ENCODE data around the gene TIAM2.

TIAM2 gene

DNA sequence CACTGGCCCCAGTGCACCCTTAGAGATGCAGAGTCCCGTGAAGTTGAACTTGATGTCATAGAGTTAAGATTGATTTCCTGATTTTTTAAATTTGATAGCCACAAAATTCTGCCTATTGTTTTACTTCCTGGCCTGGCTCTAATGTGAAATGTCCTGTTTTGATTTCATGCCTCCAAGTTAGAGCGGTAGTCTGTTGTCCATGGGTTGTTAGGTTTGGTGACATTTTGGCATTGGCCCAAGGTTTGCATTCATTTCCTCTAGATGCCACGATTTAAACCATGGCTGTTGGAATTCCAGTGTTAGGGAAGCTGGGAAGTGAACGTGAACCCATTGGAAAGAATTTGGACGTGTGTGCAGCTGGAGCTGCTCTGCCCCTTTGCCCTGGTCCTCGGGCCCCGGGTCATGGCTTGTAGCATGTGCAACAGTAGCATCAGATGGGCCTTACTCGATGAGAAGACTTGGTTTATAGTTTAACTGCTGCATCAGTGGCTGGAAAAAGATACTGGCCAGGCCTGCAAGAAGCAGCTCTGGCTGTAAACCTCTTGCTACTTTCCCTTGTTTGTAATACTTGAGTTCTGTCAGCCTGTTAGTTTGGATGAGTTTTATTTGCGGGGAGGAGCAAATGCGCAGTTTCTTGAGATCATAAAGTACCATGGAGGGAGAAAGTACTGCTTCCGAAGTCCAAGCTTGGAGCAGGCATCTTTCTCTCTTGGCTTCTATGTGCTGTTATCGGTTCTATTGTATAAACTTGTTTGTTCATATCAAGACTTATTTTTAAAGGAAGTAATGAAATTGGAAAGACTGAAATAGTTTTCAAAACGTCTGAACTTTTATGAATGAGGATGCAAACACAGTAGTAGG is 147.3 kb downstream of the TIAM2 start:
- no peak for DNase-seq
- TF ChIP-seq POLR2A (IDR thresholded peaks at IDR 0.05; ENCODE audit: low read length) (no peak), GATA1 (IDR thresholded peaks at IDR 0.05; ENCODE audit: low read depth, low read length) (no peak)

- DNase-seq = no peak
- TF ChIP-seq GATA1 (IDR thresholded peaks at IDR 0.05; ENCODE audit: low read depth, low read length) (no peak), POLR2A (IDR thresholded peaks at IDR 0.05; ENCODE audit: low read length) (no peak)
Observed at GRCh38 chr6:155143029-155143577, 148.0 kb downstream of the TIAM2 start.

- DNase-seq = no peak
- no peak for TF ChIP-seq GATA1 (IDR thresholded peaks at IDR 0.05; ENCODE audit: low read depth, low read length)
- TF ChIP-seq POLR2A (IDR thresholded peaks at IDR 0.05; ENCODE audit: low read length) = no peak
Observed at GRCh38 chr6:155143578-155144106, 148.5 kb downstream of the TIAM2 start.

DNA sequence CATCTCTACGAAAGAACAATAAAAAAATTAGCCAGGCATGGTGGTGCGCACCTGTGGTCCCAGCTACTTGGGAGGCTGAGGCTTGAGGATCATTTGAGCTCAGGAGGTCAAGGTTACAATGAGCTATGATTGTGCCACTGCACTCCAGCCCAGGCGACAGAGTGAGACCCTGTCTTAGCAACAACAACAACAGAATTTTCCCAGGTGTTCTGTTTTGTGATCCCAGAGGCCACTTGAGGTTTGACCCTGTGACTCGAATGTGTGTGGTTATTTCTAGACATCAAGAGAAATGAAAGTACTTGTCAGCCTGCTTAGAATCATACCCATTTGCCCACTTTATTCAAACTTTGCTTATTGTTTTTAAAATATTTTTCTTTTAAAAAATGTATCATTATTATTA is 151.1 kb downstream of the TIAM2 start:
- TF ChIP-seq POLR2A (IDR thresholded peaks at IDR 0.05; ENCODE audit: low read length) (no peak), GATA1 (IDR thresholded peaks at IDR 0.05; ENCODE audit: low read depth, low read length) (no peak)
- DNase-seq = no peak

DNA sequence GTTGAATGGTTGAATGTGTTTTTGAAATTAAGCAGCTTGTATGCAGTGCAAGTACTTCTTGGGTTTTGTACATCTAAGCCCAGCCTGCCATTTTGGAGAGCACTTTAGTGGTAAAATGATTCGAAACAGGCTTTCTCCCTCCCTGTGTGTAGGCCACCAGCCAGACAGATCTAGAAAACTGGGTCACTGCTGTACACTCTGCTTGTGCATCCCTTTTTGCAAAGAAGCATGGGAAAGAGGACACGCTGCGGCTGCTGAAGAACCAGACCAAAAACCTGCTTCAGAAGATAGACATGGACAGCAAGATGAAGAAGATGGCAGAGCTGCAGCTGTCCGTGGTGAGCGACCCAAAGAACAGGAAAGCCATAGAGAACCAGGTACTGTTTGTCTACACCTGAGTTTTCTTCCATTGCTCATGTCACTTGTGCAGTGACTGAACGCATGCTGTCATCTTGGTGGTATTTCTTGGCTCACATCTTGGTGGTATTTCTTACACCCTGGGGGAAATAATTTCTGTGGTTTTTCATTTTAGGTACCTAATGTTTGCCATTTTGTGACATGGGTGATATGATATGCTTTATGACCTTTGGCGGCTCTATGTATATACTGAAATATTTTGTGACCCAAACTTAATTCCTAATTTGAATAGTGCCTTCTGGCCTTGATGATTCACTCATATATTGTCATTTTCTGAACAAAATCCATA is 153.0 kb downstream of the TIAM2 start:
- TF ChIP-seq POLR2A (IDR thresholded peaks at IDR 0.05; ENCODE audit: low read length) = no peak
- TF ChIP-seq GATA1 (IDR thresholded peaks at IDR 0.05; ENCODE audit: low read depth, low read length) = no peak

GRCh38 chr6:155150967-155151671 is 156.0 kb downstream of the TIAM2 start:
- no peak for DNase-seq
- TF ChIP-seq POLR2A (IDR thresholded peaks at IDR 0.05; ENCODE audit: low read length) = peak; percentile 79
- TF ChIP-seq GATA1 (IDR thresholded peaks at IDR 0.05; ENCODE audit: low read depth, low read length) = no peak

More for the DNA sequence above, 153.0 kb downstream of the TIAM2 start:
- DNase-seq = no peak

DNA sequence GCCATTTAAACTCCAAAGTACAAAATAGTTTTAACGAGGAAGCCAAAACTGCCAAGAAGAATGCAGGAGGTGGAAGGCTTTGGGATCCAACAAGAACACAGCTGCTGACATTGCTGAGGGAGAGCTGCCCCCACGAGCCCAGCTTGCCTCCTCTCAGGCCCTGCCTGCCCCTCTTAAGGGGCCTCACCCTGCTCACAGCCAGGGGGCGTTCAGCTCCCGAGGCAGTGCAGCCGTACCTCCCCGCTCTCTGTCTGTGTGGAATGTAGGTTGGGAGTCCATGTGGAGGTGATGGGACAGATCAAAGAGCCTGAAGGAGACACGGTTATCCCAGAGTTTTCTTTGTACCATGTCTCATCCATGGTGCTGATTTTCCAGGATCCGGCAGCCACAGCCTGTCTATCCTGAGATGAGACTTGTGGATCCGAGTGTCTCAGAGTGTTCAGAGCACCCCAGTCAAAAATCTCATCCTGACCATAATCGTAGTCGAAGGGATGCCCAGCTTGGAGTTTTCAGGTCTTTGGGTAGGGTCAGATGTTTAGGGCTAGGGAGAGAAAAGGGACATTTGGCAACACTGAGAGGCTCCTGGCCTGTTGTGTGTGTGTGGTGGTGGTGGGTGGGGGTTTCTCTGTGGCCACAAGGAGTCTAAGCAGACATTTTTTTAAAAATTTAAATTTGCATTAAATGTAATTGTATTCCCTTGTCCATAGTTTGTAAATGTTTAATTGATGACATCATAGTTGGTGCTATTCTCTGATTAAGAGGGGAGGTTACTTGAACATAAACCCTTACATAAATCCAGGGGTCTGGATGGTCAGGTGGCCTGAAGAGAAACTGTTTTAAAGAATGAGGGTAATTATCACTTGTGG is 157.3 kb downstream of the TIAM2 start:
- DNase-seq = no peak
- no peak for TF ChIP-seq POLR2A (IDR thresholded peaks at IDR 0.05; ENCODE audit: low read length)
- no peak for TF ChIP-seq GATA1 (IDR thresholded peaks at IDR 0.05; ENCODE audit: low read depth, low read length)

GRCh38 chr6:155154158-155154830 is 159.2 kb downstream of the TIAM2 start:
- TF ChIP-seq GATA1 (IDR thresholded peaks at IDR 0.05; ENCODE audit: low read depth, low read length) (no peak), POLR2A (IDR thresholded peaks at IDR 0.05; ENCODE audit: low read length) (no peak)
- peak; percentile 32 to 37 for DNase-seq

DNA sequence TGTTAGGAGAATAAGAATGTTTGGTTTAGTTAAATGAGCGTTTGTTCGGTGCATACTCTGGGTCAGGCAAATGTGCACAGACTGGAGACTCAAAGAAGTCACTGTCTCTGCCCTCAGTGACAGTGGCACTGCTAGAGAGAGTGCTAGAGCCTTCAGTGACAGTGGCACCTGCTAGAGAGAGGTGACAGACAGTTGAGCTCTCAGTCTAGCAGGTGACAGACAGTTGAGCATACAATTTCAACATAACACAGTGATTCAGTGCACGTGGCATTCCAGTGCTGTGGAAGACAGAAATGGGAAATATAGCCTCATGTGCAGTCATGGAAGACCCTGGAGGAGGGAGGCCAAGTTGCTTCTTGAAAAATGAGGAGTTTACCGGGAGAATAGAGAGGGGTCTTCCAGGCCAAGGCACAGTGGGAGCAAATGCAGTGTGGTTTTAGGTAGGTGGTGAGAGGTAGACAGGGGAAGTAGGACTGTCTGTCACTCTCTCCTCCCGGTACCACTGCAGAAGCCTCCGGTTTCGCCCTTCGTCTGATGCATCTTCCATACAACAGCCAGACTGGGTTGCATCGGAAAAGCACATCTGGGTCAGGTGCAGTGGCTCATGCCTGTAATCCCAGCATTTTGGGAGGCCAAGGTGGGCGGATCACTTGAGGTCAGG is 160.8 kb downstream of the TIAM2 start:
- DNase-seq = no peak
- TF ChIP-seq POLR2A (IDR thresholded peaks at IDR 0.05; ENCODE audit: low read length) (no peak), GATA1 (IDR thresholded peaks at IDR 0.05; ENCODE audit: low read depth, low read length) (no peak)

GRCh38 chr6:155157101-155157500 is 162.0 kb downstream of the TIAM2 start:
- DNase-seq = no peak
- TF ChIP-seq POLR2A (IDR thresholded peaks at IDR 0.05; ENCODE audit: low read length) = no peak
- TF ChIP-seq GATA1 (IDR thresholded peaks at IDR 0.05; ENCODE audit: low read depth, low read length) = no peak

GRCh38 chr6:155158030-155158843 is 163.1 kb downstream of the TIAM2 start:
- no peak for TF ChIP-seq POLR2A (IDR thresholded peaks at IDR 0.05; ENCODE audit: low read length)
- TF ChIP-seq GATA1 (IDR thresholded peaks at IDR 0.05; ENCODE audit: low read depth, low read length) = no peak
- DNase-seq = no peak

Measured in erythroblast (primary cell).